ENCODE measurements around the gene CCT6B.
A peak's percentile ranks its signal among the peaks of the same experiment; 100 is the strongest.

CCT6B gene

GRCh38 chr17:34996422-34997285, 35.4 kb upstream of the CCT6B start:
- H3K4me3 ChIP-seq (ENCODE audit: low read length): no peak overlapping the region
- no peak overlapping the region for H3K9ac ChIP-seq (ENCODE audit: low read length)
- H3K36me3 ChIP-seq (ENCODE audit: control insufficient read depth, insufficient read depth, low read length): peaks cover 6% of the 10 kb centered on the region

DNA sequence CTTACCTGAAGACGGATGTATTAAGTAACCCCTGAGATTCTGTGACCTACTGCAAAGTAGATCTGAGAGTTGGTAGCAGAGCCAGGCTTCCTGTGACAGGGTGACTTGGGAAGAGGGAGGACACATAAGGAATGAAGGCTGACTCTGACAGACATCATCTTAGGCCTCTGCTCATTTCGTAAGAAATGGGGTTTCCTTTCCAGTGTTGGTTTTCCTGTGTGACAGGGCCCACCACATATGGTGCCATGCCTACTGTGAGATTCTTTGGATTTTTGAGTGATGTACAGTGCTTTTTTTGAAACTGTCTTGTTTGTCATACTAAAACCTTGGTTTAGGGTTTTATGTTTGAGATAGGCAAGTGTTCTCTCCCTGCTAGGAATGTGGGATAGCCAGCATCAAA, 31.8 kb upstream of the CCT6B start:
- Histone ChIP-seq H3K36me3 (ENCODE audit: control insufficient read depth, insufficient read depth, low read length) (peaks cover 3% of the 10 kb centered on the region), H3K27me3 (ENCODE audit: control insufficient read depth, insufficient read depth, low read length) (no peaks in the 10 kb centered on the region), H3K9ac (ENCODE audit: low read length) (no peak overlapping the region), H3K4me3 (ENCODE audit: low read length) (no peak overlapping the region), H3K4me1 (ENCODE audit: control insufficient read depth, insufficient read depth, low read length) (peaks cover 14% of the 10 kb centered on the region), H3K9me3 (ENCODE audit: control insufficient read depth, low read length) (no peaks in the 10 kb centered on the region)

More at GRCh38 chr17:34996422-34997285, 35.4 kb upstream of the CCT6B start:
- Histone ChIP-seq H3K9me3 (ENCODE audit: control insufficient read depth, low read length) (no peaks in the 10 kb centered on the region), H3K4me1 (ENCODE audit: control insufficient read depth, insufficient read depth, low read length) (peaks cover 24% of the 10 kb centered on the region), H3K27me3 (ENCODE audit: control insufficient read depth, insufficient read depth, low read length) (no peaks in the 10 kb centered on the region)

GRCh38 chr17:34991606-34992005, 30.3 kb upstream of the CCT6B start:
- no peak overlapping the region for H3K9ac ChIP-seq (ENCODE audit: low read length)
- no peak overlapping the region for H3K4me3 ChIP-seq (ENCODE audit: low read length)
- no peaks in the 10 kb centered on the region for H3K4me1 ChIP-seq (ENCODE audit: control insufficient read depth, insufficient read depth, low read length)
- H3K9me3 ChIP-seq (ENCODE audit: control insufficient read depth, low read length): no peaks in the 10 kb centered on the region
- H3K36me3 ChIP-seq (ENCODE audit: control insufficient read depth, insufficient read depth, low read length): no peaks in the 10 kb centered on the region
- H3K27me3 ChIP-seq (ENCODE audit: control insufficient read depth, insufficient read depth, low read length): no peaks in the 10 kb centered on the region

GRCh38 chr17:34990921-34991365, 29.7 kb upstream of the CCT6B start:
- Histone ChIP-seq H3K9ac (ENCODE audit: low read length) (no peak overlapping the region), H3K36me3 (ENCODE audit: control insufficient read depth, insufficient read depth, low read length) (no peaks in the 10 kb centered on the region), H3K9me3 (ENCODE audit: control insufficient read depth, low read length) (no peaks in the 10 kb centered on the region), H3K4me1 (ENCODE audit: control insufficient read depth, insufficient read depth, low read length) (no peaks in the 10 kb centered on the region), H3K4me3 (ENCODE audit: low read length) (no peak overlapping the region), H3K27me3 (ENCODE audit: control insufficient read depth, insufficient read depth, low read length) (no peaks in the 10 kb centered on the region)

DNA sequence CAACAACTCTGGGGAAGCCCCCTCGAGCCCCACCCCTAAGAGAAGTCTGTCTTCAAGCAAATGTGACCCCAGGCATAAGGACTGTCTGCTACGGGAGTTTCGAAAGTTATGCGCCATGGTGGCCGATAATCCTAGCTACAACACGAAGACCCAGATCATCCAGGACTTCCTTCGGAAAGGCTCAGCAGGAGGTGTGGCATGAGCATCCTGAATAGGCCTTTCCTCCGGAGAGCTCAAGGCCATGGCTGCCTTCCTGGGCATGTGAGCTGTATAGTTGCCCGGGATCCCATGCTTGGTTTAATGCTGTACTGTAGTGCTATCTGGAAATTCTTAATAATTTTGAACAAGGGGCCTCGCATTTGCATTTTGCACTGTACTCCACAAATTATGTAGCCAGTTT, 28.2 kb upstream of the CCT6B start:
- H3K36me3 ChIP-seq (ENCODE audit: control insufficient read depth, insufficient read depth, low read length): no peaks in the 10 kb centered on the region
- no peak overlapping the region for H3K9ac ChIP-seq (ENCODE audit: low read length)
- H3K9me3 ChIP-seq (ENCODE audit: control insufficient read depth, low read length): no peaks in the 10 kb centered on the region
- H3K4me1 ChIP-seq (ENCODE audit: control insufficient read depth, insufficient read depth, low read length): no peaks in the 10 kb centered on the region
- H3K27me3 ChIP-seq (ENCODE audit: control insufficient read depth, insufficient read depth, low read length): no peaks in the 10 kb centered on the region
- H3K4me3 ChIP-seq (ENCODE audit: low read length): no peak overlapping the region

GRCh38 chr17:34988644-34989043, 27.4 kb upstream of the CCT6B start:
- H3K36me3 ChIP-seq (ENCODE audit: control insufficient read depth, insufficient read depth, low read length): no peaks in the 10 kb centered on the region
- H3K4me1 ChIP-seq (ENCODE audit: control insufficient read depth, insufficient read depth, low read length): no peaks in the 10 kb centered on the region
- H3K9me3 ChIP-seq (ENCODE audit: control insufficient read depth, low read length): no peaks in the 10 kb centered on the region
- no peaks in the 10 kb centered on the region for H3K27me3 ChIP-seq (ENCODE audit: control insufficient read depth, insufficient read depth, low read length)
- no peak overlapping the region for H3K4me3 ChIP-seq (ENCODE audit: low read length)
- H3K9ac ChIP-seq (ENCODE audit: low read length): no peak overlapping the region

DNA sequence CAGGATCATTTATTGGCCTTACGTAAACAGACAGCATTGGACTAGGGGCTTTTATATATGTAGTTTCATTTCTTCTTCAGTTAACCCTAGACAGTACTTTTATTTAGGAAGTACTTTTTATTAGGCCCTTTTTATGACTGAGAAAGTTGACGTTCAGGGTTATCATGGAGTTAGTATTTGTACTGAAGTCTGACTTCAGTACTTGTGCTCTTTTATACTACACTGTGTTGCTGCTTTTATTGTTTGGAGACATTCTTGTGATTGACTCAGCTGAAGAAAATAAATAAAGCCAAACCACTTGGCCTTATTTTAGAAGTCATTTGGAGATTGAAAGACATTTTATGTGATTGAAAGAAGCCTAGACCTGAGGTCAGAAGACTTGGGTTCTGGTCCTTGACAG, 26.0 kb upstream of the CCT6B start:
- H3K27me3 ChIP-seq (ENCODE audit: control insufficient read depth, insufficient read depth, low read length): no peaks in the 10 kb centered on the region
- no peak overlapping the region for H3K4me3 ChIP-seq (ENCODE audit: low read length)
- H3K36me3 ChIP-seq (ENCODE audit: control insufficient read depth, insufficient read depth, low read length): no peaks in the 10 kb centered on the region
- H3K9ac ChIP-seq (ENCODE audit: low read length): no peak overlapping the region
- H3K9me3 ChIP-seq (ENCODE audit: control insufficient read depth, low read length): no peaks in the 10 kb centered on the region
- no peaks in the 10 kb centered on the region for H3K4me1 ChIP-seq (ENCODE audit: control insufficient read depth, insufficient read depth, low read length)

DNA sequence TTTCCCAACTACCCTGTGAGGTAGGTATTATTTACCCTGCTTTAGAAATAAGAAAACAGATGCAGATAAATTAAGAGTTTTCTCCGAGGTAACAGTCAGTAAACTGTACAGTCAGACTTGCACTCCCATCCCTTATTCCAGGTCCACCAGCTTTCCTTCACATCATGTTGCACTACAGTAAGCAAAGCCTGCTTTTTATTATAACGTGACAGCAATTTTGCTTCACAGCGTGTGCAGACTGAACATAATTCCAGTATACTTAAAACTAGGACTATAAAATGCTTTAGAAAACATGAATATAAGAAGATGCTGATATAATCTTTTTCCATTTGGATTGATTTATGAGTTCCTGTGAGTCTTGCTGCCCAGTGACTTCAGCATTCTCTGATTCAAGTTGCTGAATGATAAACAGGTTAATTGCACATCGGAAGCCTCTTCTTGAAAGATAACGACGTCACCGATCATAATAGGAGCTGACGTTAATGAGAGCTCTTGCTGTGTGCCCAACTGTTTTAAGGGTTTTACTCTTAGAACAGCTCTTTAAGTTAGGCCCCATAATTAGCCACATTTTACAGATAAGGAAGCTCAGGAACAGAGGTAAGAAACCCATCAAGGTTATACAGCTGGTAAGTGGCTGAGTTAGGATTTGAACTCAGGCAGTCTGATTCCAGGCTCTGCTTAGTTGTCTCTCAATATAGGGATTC, 20.4 kb upstream of the CCT6B start:
- Histone ChIP-seq H3K9me3 (ENCODE audit: control insufficient read depth, low read length) (no peaks in the 10 kb centered on the region), H3K27me3 (ENCODE audit: control insufficient read depth, insufficient read depth, low read length) (no peaks in the 10 kb centered on the region), H3K4me3 (ENCODE audit: low read length) (peak overlapping the region; percentile 79), H3K36me3 (ENCODE audit: control insufficient read depth, insufficient read depth, low read length) (no peaks in the 10 kb centered on the region), H3K9ac (ENCODE audit: low read length) (peak overlapping the region; percentile 98), H3K4me1 (ENCODE audit: control insufficient read depth, insufficient read depth, low read length) (peaks cover 11% of the 10 kb centered on the region)

DNA sequence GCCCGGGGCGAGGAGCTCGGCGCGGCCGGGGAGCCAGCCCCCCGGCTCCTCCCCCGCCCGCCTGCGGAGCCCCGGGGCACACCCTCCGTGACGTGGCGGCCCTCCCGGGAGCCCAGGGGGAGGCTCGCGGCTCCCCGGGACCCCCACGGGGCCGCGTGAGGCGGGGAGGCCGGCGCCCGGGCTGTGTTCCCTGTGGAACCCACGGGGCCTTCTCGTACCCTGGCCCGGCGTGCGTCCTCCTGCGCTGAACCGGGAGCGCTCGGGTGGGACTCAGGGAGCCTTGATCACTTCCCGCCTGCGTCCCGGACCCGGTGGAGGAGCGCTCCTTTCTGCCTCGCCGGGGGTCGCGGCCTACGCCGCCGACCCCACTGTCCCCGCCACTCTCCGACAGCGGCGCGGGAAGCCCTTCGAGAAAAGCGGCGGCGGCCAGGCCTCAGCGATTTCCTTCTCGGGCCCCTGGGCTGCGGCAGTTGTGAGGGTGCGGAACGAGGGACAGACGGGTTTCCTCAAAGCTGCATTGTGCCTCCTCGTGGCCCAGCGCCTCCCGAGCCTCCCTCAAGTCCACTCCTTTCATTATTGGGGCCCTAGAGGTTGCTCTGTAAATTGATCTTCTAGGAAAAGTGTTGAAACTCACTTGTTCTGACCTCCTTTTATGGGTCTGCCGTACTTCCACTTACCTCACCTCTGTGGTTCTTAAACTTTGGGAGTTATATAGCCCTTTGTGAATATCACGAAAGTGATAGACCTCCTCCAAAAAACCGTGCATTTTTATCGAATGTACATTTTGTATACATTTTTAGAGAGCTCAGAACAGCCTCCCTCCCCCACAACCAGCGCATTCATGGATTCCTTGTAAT, 19.6 kb upstream of the CCT6B start:
- Histone ChIP-seq H3K9me3 (ENCODE audit: control insufficient read depth, low read length) (no peaks in the 10 kb centered on the region), H3K4me3 (ENCODE audit: low read length) (peak overlapping the region; percentile 79), H3K36me3 (ENCODE audit: control insufficient read depth, insufficient read depth, low read length) (no peaks in the 10 kb centered on the region), H3K4me1 (ENCODE audit: control insufficient read depth, insufficient read depth, low read length) (peaks cover 11% of the 10 kb centered on the region), H3K9ac (ENCODE audit: low read length) (peak overlapping the region; percentile 98), H3K27me3 (ENCODE audit: control insufficient read depth, insufficient read depth, low read length) (no peaks in the 10 kb centered on the region)

GRCh38 chr17:34980353-34980680, 19.1 kb upstream of the CCT6B start, which contains the start of gene LIG3:
TSS of gene LIG3 (plus strand) at chr17:34980512. CDS start at chr17:34983006, 2,494 bp downstream.
- no peaks in the 10 kb centered on the region for H3K36me3 ChIP-seq (ENCODE audit: control insufficient read depth, insufficient read depth, low read length)
- peaks cover 11% of the 10 kb centered on the region for H3K4me1 ChIP-seq (ENCODE audit: control insufficient read depth, insufficient read depth, low read length)
- peak within 1 kb of the TSS; percentile 79 for H3K4me3 ChIP-seq (ENCODE audit: low read length)
- no peaks in the 10 kb centered on the region for H3K9me3 ChIP-seq (ENCODE audit: control insufficient read depth, low read length)
- no peaks in the 10 kb centered on the region for H3K27me3 ChIP-seq (ENCODE audit: control insufficient read depth, insufficient read depth, low read length)
- peak within 1 kb of the TSS; percentile 98 for H3K9ac ChIP-seq (ENCODE audit: low read length)

DNA sequence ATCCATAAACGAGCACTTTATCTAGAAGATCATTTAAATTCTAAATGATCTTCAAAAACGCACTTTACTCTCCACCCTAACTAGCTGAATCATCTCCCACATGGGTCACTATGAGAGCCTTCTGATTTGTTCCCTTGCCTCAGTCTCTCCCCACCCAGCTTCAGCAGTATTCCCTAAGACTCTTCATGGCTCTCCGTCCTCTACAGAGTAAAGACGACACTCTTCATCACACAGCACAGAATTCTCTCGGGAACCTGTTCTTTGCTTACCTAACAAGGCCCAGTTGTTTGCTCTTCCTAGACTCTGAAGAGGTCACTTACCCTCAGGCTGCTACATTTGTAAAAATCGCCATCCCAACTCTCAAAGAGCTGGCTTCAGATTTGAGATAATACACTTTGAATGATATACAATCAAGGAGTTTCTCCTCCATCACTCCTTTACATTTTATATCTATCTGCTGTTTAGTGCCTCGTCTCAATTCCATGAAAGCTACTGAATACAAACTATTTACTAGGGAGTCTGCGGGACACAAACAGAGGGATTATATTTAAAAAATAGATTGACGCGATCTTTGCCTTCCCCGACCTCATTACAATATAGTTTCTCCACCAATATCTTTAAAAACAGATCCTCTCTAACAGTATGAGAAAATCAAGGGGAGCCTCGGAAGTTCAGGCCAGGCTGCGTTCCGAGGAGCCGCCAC, 18.5 kb upstream of the CCT6B start:
- H3K4me3 ChIP-seq (ENCODE audit: low read length): no peak overlapping the region
- no peaks in the 10 kb centered on the region for H3K27me3 ChIP-seq (ENCODE audit: control insufficient read depth, insufficient read depth, low read length)
- H3K9me3 ChIP-seq (ENCODE audit: control insufficient read depth, low read length): no peaks in the 10 kb centered on the region
- H3K36me3 ChIP-seq (ENCODE audit: control insufficient read depth, insufficient read depth, low read length): no peaks in the 10 kb centered on the region
- peak overlapping the region; percentile 98 for H3K9ac ChIP-seq (ENCODE audit: low read length)
- H3K4me1 ChIP-seq (ENCODE audit: control insufficient read depth, insufficient read depth, low read length): peaks cover 11% of the 10 kb centered on the region
